Choroid plexus epithelial cell (primary cell): ENCODE data around the gene STRIP2.
"Not testable (repeated sequence)": the region's sequence is repeated elsewhere in the genome, so short reads cannot be mapped to it uniquely, and the experiment has no call there.

Source experiments
- DNase-seq: peaks from one replicate; pipeline ENCODE4 v3.0.0-alpha.2; 2010; ENCODE audit warnings: low read depth
- H3K4me3 ChIP-seq: 2 replicates; pipeline ENCODE4 v1.5.1; 2011; ENCODE audit warnings: low read depth, mild to moderate bottlenecking, control low read depth, low read length, moderate library complexity
- CTCF ChIP-seq: conservative IDR thresholded peaks from 2 replicates; pipeline ENCODE4 v1.5.1; 2011; ENCODE audit warnings: low read depth, mild to moderate bottlenecking, control low read depth, inconsistent platforms, low read length, moderate library complexity

The STRIP2 gene

GRCh38 chr7:129515381-129515780, 81.1 kb downstream of the STRIP2 start:
- no peak for DNase-seq
- TF ChIP-seq CTCF: no peak
- H3K4me3 ChIP-seq: no peak overlapping the region

DNA sequence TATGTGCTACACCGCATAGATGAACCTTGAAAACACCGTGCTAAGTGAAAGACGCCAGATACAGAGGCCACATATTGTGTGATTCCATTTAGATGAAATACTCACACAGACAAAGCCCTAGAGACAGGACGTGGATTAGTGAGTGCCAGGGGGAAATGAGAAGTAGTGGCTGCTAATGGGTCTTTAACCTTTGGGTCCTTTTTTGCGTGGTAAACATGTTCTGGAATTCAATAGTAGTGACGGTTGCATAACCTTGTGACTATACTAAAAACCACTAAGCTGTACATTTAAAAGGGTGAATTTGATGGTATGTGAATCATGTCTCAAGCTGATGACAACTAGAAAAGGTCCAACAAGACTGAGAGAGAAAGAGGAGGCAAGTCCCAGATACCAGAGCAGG, 83.7 kb downstream of the STRIP2 start:
- no peak overlapping the region for H3K4me3 ChIP-seq
- DNase-seq: peak; percentile 48
- no peak for TF ChIP-seq CTCF

DNA sequence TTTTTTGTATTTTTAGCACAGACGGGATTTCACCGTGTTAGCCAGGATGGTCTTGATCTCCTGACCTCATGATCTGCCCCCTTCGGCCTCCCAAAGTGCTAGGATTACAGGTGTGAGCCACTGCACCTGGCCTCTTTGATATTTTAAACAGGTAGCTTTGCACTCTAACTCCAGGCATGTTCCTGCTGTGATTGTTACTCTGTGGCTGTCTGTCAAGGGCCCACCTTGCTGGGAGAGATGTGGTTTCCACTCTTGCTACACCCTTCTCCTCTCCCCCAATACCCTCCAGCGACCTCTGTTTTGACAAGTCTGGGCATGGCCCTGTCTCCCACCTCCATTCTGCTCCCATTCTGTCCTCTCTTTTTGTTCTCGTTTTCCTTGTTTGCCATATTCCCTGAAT, 85.2 kb downstream of the STRIP2 start:
- no peak for DNase-seq
- no peak overlapping the region for H3K4me3 ChIP-seq
- no peak for TF ChIP-seq CTCF

DNA sequence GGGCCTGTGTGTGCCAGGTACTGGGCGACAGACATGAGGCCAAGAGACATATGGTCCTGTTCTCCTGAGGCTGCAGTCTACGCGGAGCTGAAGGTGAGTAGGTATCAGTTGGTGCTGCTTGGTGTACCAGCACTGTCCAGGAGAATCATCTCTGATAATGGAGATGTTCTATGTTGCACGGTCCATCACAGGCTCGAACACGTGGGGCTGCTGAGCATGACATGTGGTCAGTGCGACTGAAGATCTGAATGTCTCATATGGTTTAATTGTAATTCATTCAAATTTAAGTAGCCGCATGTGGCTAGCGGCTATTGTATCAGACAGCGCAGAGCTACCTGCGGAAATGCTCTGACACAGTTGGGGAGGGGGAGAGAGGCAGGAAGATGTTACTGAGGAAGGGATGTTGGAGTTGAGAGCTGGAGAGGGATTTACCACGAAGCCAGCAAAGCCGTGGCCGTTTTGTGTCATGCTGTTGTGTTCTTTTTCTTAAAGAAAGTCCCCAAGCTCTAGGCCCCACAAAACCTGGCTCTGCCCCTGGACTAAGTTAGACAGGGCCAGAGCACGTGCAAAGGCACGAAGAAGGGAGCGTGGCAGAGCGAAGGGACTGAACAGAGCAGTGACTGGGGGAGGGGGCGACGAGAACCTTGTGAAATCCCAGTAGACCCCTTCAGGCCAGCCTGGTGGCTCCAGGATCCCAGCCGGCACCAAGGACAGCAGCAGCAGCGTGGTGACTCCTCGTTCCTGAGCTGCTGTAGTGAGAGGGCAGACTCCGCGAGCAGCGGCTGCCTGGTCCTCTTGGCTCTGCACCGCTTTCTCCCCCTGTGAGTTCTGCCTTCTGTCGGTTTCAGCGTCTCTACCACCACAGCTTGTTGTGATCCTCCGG, 88.1 kb downstream of the STRIP2 start:
- DNase-seq: peak; percentile 12
- no peak overlapping the region for H3K4me3 ChIP-seq
- no peak for TF ChIP-seq CTCF

- TF ChIP-seq CTCF: no peak
- no peak for DNase-seq
- no peak overlapping the region for H3K4me3 ChIP-seq
Measured at GRCh38 chr7:129522971-129523340, 88.7 kb downstream of the STRIP2 start.

DNA sequence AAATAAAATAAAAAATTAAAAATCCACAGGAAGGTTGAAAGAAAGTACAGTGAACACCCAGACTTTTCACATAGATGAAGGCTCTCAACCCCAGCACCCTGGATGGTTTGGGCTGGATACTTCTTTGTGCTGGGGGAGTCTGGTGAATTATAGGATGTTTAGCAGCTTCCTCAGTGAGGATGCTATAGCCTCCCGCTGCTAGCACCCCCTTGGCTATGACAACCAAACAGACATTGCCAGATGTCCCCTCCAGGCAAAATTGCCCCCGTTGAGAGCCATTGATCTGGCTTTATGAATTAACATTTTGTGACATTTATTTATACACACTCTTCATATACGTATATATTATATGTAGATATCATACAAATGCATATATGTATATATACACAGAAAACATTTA, 89.7 kb downstream of the STRIP2 start:
- TF ChIP-seq CTCF: no peak
- DNase-seq: no peak
- H3K4me3 ChIP-seq: no peak overlapping the region

DNA sequence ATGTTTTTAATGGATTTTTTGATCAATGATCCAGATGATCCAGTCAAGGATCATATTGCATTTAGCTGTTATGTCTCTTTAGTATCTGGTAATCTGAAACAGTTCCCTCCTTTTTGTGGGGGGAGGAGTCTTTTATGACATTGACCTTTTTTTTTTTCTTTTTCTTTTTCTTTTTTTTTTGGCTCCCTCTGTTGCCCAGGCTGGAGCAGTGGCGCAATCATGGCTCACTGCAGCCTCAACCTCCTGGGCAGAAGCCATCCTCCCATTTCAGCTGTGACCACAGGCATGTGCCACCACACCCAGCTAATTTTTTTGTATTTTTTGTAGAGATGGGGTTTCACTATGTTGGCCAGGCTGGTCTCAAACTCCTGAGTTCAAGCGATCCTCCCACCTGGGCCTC, 90.2 kb downstream of the STRIP2 start:
- H3K4me3 ChIP-seq: not testable (repeated sequence)
- DNase-seq: peak; percentile 81
- TF ChIP-seq CTCF: peak; percentile 16
